Neural progenitor cell (in vitro differentiated cells): Measurements from ENCODE around the gene NLRP14. TPM values are rescaled to one million over a fixed set of nuclear protein-coding genes. Genes with fewer than 3 reads are reported as not detected.
A peak's percentile ranks its signal among the peaks of the same experiment; 100 is the strongest.

ENCODE experiments used
- DNase-seq: peaks from one replicate; pipeline ENCODE4 v3.0.0-alpha.2; 2016; ENCODE audit warnings: low spot score
- H2AFZ ChIP-seq: fragments of 200-600 bp; sonication (generic); replicated peaks from 2 replicates; pipeline ENCODE4 v1.6.1; 2016; ENCODE audit warnings: antibody characterized with exemption
- H3F3A ChIP-seq: fragments of 200-600 bp; sonication (generic); 2 replicates; pipeline ENCODE4 v1.6.1; 2016; ENCODE audit warnings: antibody characterized with exemption, low read depth
- H3K27ac ChIP-seq: fragments of 200-600 bp; sonication (generic); 2 replicates; pipeline ENCODE4 v1.5.1; 2016; ENCODE audit warnings: mild to moderate bottlenecking
- H3K27me3 ChIP-seq: fragments of 200-600 bp; sonication (generic); 2 replicates; pipeline ENCODE4 v1.6.1; 2016; ENCODE audit warnings: mild to moderate bottlenecking, moderate library complexity
- H3K36me3 ChIP-seq: fragments of 200-600 bp; sonication (generic); 2 replicates; pipeline ENCODE4 v1.5.1; 2016
- H3K4me1 ChIP-seq: fragments of 200-600 bp; sonication (generic); 2 replicates; pipeline ENCODE4 v1.6.1; 2016; ENCODE audit warnings: mixed run types
- H3K4me2 ChIP-seq: fragments of 200-600 bp; sonication (generic); 2 replicates; pipeline ENCODE4 v1.6.1; 2016
- H3K4me3 ChIP-seq: fragments of 200-600 bp; sonication (generic); 2 replicates; pipeline ENCODE4 v1.5.1; 2016
- H3K79me2 ChIP-seq: fragments of 200-600 bp; sonication (generic); 2 replicates; pipeline ENCODE4 v1.6.1; 2016; ENCODE audit warnings: low read depth
- H3K9ac ChIP-seq: fragments of 200-600 bp; sonication (generic); 2 replicates; pipeline ENCODE4 v1.6.1; 2016
- H3K9me3 ChIP-seq: fragments of 200-600 bp; sonication (generic); 2 replicates; pipeline ENCODE4 v1.5.1; 2016; ENCODE audit warnings: low read depth
- H4K20me1 ChIP-seq: fragments of 200-600 bp; sonication (generic); 2 replicates; pipeline ENCODE4 v1.6.1; 2016; ENCODE audit warnings: low read depth
- H3K27ac Mint-ChIP-seq: 3 replicates; pipeline ENCODE4 v1.8.0; 2021; ENCODE audit warnings: mixed read lengths
- H3K27me3 Mint-ChIP-seq: 2 replicates; pipeline ENCODE4 v1.8.0; 2022; ENCODE audit warnings: low read depth, mild to moderate bottlenecking, inconsistent platforms, moderate library complexity, mixed read lengths; ENCODE audit not compliant: insufficient read depth
- H3K36me3 Mint-ChIP-seq: 3 replicates; pipeline ENCODE4 v1.8.0; 2021; ENCODE audit warnings: mixed read lengths
- H3K4me1 Mint-ChIP-seq: 3 replicates; pipeline ENCODE4 v1.8.0; 2021; ENCODE audit warnings: mixed read lengths
- H3K4me3 Mint-ChIP-seq: 3 replicates; pipeline ENCODE4 v1.8.0; 2021; ENCODE audit warnings: mild to moderate bottlenecking, moderate library complexity, mixed read lengths
- H3K9me3 Mint-ChIP-seq: 3 replicates; pipeline ENCODE4 v1.8.0; 2020; ENCODE audit warnings: mixed read lengths
- EZH2 ChIP-seq: fragments of 200-600 bp; sonication (generic); IDR thresholded peaks from 2 replicates; pipeline ENCODE4 v1.6.1; 2017; ENCODE audit warnings: antibody characterized with exemption, mild to moderate bottlenecking, moderate library complexity
- EZH2phosphoT487 ChIP-seq: fragments of 200-600 bp; sonication (generic); IDR thresholded peaks from 2 replicates; pipeline ENCODE4 v1.6.1; 2017; ENCODE audit warnings: antibody characterized with exemption
- total RNA-seq: library from RNA; depleted of rRNA; stranded (reverse); fragments of >200 nt; gene quantifications from 2 replicates; pipeline ENCODE4 v1.2.3, GENCODE V29; 2015; ENCODE audit warnings: low replicate concordance
- TF ChIP-seq, protein P1 (sequence below): fragments of 200-600 bp; sonication (generic); IDR thresholded peaks from 2 replicates; pipeline ENCODE4 v1.5.1; 2017; ENCODE audit warnings: antibody characterized with exemption, mild to moderate bottlenecking

NLRP14 gene
- total RNA-seq, 1 donor from 2014 or later: 1.8 TPM

DNA sequence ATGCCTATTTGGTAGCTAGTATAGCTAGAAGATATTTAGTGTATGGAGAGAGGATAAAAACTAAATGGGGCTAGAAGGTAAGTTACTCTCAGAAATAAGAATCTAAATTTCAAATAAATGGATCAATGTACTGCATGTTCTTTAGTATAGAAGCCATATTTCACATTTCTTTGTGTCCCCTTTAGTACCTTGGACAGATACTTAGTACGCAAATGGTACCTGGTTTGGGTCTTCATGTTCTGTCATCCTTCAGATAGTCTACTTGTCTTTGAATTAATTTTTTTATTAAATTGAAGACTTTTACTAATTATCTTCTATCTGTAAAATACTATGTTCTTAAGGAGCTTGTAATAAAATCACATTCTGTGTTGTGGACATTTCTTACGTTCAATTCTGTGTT is 42.3 kb downstream of the NLRP14 start:
- H3K4me1 ChIP-seq: peaks cover 5% of the 10 kb centered on the region
- H3K4me1 Mint-ChIP-seq: no peaks in the 10 kb centered on the region
- no peak overlapping the region for H3K4me2 ChIP-seq
- no peaks in the 10 kb centered on the region for H3K79me2 ChIP-seq
- no peak overlapping the region for H3K4me3 Mint-ChIP-seq
- H4K20me1 ChIP-seq: no peaks in the 10 kb centered on the region
- H3K36me3 ChIP-seq: no peaks in the 10 kb centered on the region
- no peak overlapping the region for H3K27ac ChIP-seq
- no peaks in the 10 kb centered on the region for H3K27me3 Mint-ChIP-seq
- no peak overlapping the region for H2AFZ ChIP-seq
- no peak for DNase-seq
- no peak overlapping the region for H3K4me3 ChIP-seq
- H3K27ac Mint-ChIP-seq: no peak overlapping the region
- no peak overlapping the region for H3K9ac ChIP-seq
- no peaks in the 10 kb centered on the region for H3K9me3 Mint-ChIP-seq
- no peaks in the 10 kb centered on the region for H3K9me3 ChIP-seq
- TF ChIP-seq EZH2phosphoT487: no peak
- TF ChIP-seq EZH2: no peak
- TF ChIP-seq, protein P1, sequence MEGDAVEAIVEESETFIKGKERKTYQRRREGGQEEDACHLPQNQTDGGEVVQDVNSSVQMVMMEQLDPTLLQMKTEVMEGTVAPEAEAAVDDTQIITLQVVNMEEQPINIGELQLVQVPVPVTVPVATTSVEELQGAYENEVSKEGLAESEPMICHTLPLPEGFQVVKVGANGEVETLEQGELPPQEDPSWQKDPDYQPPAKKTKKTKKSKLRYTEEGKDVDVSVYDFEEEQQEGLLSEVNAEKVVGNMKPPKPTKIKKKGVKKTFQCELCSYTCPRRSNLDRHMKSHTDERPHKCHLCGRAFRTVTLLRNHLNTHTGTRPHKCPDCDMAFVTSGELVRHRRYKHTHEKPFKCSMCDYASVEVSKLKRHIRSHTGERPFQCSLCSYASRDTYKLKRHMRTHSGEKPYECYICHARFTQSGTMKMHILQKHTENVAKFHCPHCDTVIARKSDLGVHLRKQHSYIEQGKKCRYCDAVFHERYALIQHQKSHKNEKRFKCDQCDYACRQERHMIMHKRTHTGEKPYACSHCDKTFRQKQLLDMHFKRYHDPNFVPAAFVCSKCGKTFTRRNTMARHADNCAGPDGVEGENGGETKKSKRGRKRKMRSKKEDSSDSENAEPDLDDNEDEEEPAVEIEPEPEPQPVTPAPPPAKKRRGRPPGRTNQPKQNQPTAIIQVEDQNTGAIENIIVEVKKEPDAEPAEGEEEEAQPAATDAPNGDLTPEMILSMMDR: no peak
- no peaks in the 10 kb centered on the region for H3K27me3 ChIP-seq
- H3K36me3 Mint-ChIP-seq: no peaks in the 10 kb centered on the region
- no peaks in the 10 kb centered on the region for H3F3A ChIP-seq

DNA sequence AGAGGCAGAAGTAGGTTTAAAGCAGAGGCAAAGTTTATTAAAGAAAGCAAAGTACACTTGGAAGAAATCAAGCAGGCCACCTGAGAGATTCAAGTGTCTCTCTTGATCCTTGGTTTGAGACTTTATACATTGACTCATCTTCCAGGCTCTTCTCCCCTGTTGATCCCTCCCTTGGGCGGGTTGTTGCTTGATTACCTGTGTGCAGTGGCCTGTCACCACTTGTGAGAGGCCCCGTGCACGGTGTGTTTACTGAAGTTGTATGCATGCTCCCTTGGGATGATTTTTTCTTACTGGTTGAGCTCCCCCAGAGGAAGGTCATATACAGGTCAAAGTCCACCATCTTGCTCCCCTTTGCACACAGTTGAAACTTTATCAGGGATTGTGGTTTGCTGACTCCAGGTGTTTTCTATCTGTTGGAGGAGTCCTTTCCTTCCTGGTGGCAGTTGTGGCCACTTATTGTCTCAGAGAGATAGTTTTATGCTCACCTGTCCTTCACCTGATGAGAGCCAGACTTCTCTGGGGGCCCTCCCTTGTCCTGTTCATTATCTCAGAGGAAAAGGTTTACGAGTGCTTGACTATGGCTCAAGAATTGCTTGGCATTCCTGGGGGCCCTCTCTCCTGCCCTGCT is 52.2 kb downstream of the NLRP14 start:
- peaks cover 4% of the 10 kb centered on the region for H3K27me3 Mint-ChIP-seq
- H3K4me1 ChIP-seq: no peaks in the 10 kb centered on the region
- no peak overlapping the region for H3K9ac ChIP-seq
- H3K27ac Mint-ChIP-seq: no peak overlapping the region
- no peak overlapping the region for H3K4me3 Mint-ChIP-seq
- H3K36me3 Mint-ChIP-seq: no peaks in the 10 kb centered on the region
- no peaks in the 10 kb centered on the region for H3K36me3 ChIP-seq
- H3K9me3 ChIP-seq: no peaks in the 10 kb centered on the region
- no peaks in the 10 kb centered on the region for H3K27me3 ChIP-seq
- no peak overlapping the region for H3K4me2 ChIP-seq
- DNase-seq: no peak
- no peak overlapping the region for H3K4me3 ChIP-seq
- H3K27ac ChIP-seq: no peak overlapping the region
- no peaks in the 10 kb centered on the region for H4K20me1 ChIP-seq
- H3F3A ChIP-seq: no peaks in the 10 kb centered on the region
- peaks cover 18% of the 10 kb centered on the region for H3K4me1 Mint-ChIP-seq
- TF ChIP-seq, protein P1: no peak
- TF ChIP-seq EZH2: no peak
- TF ChIP-seq EZH2phosphoT487: no peak
- H3K79me2 ChIP-seq: no peaks in the 10 kb centered on the region
- peaks cover 3% of the 10 kb centered on the region for H3K9me3 Mint-ChIP-seq
- no peak overlapping the region for H2AFZ ChIP-seq

DNA sequence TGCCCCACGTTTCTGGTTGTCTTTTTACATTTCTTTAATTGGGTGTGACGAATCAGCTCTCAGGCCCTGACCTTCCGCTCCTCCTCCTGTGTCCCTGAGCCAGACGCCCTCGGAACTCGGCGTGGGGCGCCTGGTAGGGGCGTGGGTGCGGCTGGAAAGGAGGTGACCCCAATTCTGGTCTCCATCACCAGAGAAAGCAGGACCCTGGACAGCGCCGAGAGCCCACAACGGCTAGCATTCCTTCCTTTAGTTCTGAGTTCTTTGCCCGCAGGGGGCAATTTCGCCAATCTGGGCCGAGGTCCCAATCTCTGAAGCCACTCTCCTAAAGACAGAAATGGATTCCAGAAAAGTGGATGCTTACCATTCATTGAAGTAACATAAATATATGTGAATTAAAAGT is 56.8 kb downstream of the NLRP14 start:
- H3K4me1 ChIP-seq: no peaks in the 10 kb centered on the region
- no peak overlapping the region for H3K9ac ChIP-seq
- Mint-ChIP-seq H3K9me3 (peaks cover 8% of the 10 kb centered on the region), H3K4me1 (peaks cover 18% of the 10 kb centered on the region), H3K27me3 (peaks cover 5% of the 10 kb centered on the region), H3K27ac (no peak overlapping the region), H3K36me3 (no peaks in the 10 kb centered on the region), H3K4me3 (no peak overlapping the region)
- no peaks in the 10 kb centered on the region for H3F3A ChIP-seq
- H3K4me2 ChIP-seq: no peak overlapping the region
- no peak overlapping the region for H3K4me3 ChIP-seq
- no peaks in the 10 kb centered on the region for H3K79me2 ChIP-seq
- DNase-seq: peak; percentile 74
- no peak overlapping the region for H2AFZ ChIP-seq
- TF ChIP-seq, protein P1: no peak
- TF ChIP-seq EZH2 (no peak), EZH2phosphoT487 (no peak)
- H4K20me1 ChIP-seq: no peaks in the 10 kb centered on the region
- no peaks in the 10 kb centered on the region for H3K9me3 ChIP-seq
- no peaks in the 10 kb centered on the region for H3K36me3 ChIP-seq
- H3K27me3 ChIP-seq: no peaks in the 10 kb centered on the region
- H3K27ac ChIP-seq: no peak overlapping the region
